Osteoblast (primary cell): ENCODE measurements around the gene COL18A1. TPM values are rescaled to one million over a fixed set of nuclear protein-coding genes. Genes with fewer than 3 reads are reported as not detected.

Source experiments
- DNase-seq: peaks from one replicate; pipeline ENCODE4 v3.0.0; 2011; ENCODE audit warnings: low spot score, mixed read lengths; ENCODE audit not compliant: insufficient read length; ENCODE audit errors: missing footprints
- H2AFZ ChIP-seq: 2 replicates; pipeline ENCODE4 v1.6.0; 2011; ENCODE audit warnings: mild to moderate bottlenecking, low read length
- H3K27ac ChIP-seq: 2 replicates; pipeline ENCODE4 v1.5.1; 2011; ENCODE audit warnings: mild to moderate bottlenecking, low read depth, low read length, moderate library complexity
- H3K27me3 ChIP-seq: 2 replicates; pipeline ENCODE4 v1.6.0; 2012; ENCODE audit warnings: mild to moderate bottlenecking, control low read depth, inconsistent platforms, low read length, moderate library complexity; ENCODE audit not compliant: insufficient read depth
- H3K36me3 ChIP-seq: 2 replicates; pipeline ENCODE4 v1.5.1; 2011; ENCODE audit warnings: mild to moderate bottlenecking, low read length, control low read depth, moderate library complexity; ENCODE audit not compliant: insufficient read depth
- H3K4me1 ChIP-seq: 2 replicates; pipeline ENCODE4 v1.5.1; 2011; ENCODE audit warnings: mild to moderate bottlenecking, low read length, control low read depth, moderate library complexity; ENCODE audit not compliant: insufficient read depth
- H3K4me2 ChIP-seq: 2 replicates; pipeline ENCODE4 v1.6.0; 2011; ENCODE audit warnings: mild to moderate bottlenecking, low read length; ENCODE audit not compliant: insufficient read depth
- H3K4me3 ChIP-seq: fragments of 200-600 bp; sonication (generic); 3 replicates; pipeline ENCODE4 v1.5.1; 2012; ENCODE audit warnings: mild to moderate bottlenecking, low read length, inconsistent platforms; ENCODE audit not compliant: insufficient read depth
- H3K79me2 ChIP-seq: 2 replicates; pipeline ENCODE4 v1.6.0; 2012; ENCODE audit warnings: mild to moderate bottlenecking, low read length, control low read depth, inconsistent platforms; ENCODE audit not compliant: insufficient read depth
- H3K9me3 ChIP-seq: 2 replicates; pipeline ENCODE4 v1.5.1; 2011; ENCODE audit warnings: low read depth, low read length, control low read depth
- H4K20me1 ChIP-seq: 2 replicates; pipeline ENCODE4 v1.6.0; 2012; ENCODE audit warnings: mild to moderate bottlenecking, low read length, control low read depth; ENCODE audit not compliant: insufficient read depth
- total RNA-seq: library from RNA; depleted of rRNA; stranded (reverse); fragments of >200 nt; gene quantifications from 2 replicates; pipeline ENCODE4 v1.2.3, GENCODE V29; 2012
- TF ChIP-seq, protein P1 (sequence below): IDR thresholded peaks from 2 replicates; pipeline ENCODE4 v1.5.1; 2011; ENCODE audit warnings: mild to moderate bottlenecking, low read depth, low read length, moderate library complexity; ENCODE audit errors: extremely low read depth

Gene COL18A1
- total RNA-seq, 1 donor = 8.3 TPM

DNA sequence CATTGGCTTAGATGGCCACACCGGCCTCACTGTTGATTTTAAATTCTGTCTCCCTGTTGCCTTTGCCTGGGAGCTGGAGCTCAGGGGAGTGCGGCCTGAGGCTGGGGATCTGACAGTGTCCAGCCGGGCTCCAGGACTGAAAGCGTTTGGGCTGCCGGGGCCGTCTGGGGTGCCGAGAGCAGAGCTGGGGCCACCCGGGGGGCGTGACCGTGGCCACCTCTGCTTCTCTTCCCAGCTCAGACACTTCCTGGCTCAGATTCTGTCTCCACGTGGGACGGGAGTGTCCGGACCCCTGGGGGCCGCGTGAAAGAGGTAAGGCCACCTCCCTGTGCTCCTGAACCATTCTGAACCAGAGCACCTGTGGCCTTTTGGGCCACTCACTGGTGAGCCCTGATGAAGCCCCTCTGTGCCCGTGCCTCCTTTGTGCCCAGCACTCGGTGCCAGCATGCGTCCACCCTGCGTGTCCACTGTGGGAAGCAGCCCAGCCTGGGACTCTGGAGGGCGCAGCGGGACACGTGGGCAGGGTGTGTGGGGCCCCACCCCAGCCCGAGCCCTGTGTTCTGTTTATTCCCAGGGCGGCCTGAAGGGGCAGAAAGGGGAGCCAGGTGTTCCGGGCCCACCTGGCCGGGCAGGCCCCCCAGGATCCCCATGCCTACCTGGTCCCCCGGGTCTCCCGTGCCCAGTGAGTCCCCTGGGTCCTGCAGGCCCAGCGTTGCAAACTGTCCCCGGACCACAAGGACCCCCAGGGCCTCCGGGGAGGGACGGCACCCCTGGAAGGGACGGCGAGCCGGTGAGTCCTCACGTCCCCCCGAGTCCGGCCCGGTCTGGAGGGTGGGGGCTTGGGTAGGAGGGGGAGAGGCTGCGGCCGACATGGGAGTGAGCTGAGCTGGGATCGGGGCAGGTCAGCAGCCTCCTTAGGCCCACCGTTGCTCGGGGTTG is 72.5 kb downstream of the COL18A1 start:
- H4K20me1 ChIP-seq = no peaks in the 10 kb centered on the region
- peaks cover 3% of the 10 kb centered on the region for H3K4me1 ChIP-seq
- no peaks in the 10 kb centered on the region for H3K27me3 ChIP-seq
- H3K79me2 ChIP-seq = no peaks in the 10 kb centered on the region
- no peaks in the 10 kb centered on the region for H3K36me3 ChIP-seq
- DNase-seq = no peak
- TF ChIP-seq, protein P1, sequence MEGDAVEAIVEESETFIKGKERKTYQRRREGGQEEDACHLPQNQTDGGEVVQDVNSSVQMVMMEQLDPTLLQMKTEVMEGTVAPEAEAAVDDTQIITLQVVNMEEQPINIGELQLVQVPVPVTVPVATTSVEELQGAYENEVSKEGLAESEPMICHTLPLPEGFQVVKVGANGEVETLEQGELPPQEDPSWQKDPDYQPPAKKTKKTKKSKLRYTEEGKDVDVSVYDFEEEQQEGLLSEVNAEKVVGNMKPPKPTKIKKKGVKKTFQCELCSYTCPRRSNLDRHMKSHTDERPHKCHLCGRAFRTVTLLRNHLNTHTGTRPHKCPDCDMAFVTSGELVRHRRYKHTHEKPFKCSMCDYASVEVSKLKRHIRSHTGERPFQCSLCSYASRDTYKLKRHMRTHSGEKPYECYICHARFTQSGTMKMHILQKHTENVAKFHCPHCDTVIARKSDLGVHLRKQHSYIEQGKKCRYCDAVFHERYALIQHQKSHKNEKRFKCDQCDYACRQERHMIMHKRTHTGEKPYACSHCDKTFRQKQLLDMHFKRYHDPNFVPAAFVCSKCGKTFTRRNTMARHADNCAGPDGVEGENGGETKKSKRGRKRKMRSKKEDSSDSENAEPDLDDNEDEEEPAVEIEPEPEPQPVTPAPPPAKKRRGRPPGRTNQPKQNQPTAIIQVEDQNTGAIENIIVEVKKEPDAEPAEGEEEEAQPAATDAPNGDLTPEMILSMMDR = no peak
- no peak overlapping the region for H3K27ac ChIP-seq
- peak overlapping the region; percentile 87 for H3K4me2 ChIP-seq
- no peak overlapping the region for H3K4me3 ChIP-seq
- no peaks in the 10 kb centered on the region for H3K9me3 ChIP-seq
- no peak overlapping the region for H2AFZ ChIP-seq

DNA sequence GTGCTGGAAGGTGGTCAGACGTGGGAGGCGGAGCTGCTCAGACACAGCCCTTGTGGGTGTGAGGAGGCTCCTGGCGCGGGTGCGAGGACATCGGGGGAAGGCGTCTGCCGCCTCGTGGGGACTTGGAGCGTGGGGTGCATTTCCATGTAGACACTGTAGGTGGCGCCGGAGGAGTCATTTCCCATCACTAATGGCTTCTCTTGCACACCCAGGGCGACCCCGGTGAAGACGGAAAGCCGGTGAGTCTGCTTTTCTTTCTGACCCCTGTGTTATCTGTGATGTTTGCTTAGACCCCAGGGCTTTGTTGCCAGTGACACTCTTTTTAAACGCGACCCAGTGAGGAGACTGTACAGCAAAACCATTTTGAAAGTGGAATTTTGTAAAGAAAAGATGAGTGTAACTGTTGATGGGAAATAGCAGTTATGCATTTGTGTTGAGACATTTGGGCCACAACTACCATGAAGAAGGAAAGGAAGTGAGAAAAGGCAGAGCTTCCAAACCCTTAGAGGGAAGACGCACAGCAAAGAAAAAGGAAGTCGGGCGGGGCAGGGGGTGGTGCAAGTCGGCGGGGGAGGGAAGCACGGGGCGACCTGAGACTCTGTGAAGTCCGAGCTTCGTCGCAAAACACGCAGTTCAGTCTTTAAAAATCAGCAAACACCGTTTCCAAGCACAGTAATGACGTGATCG is 73.3 kb downstream of the COL18A1 start:
- H3K9me3 ChIP-seq = no peaks in the 10 kb centered on the region
- H3K36me3 ChIP-seq = no peaks in the 10 kb centered on the region
- peak; percentile 97 for DNase-seq
- peak overlapping the region; percentile 65 for H3K4me3 ChIP-seq
- H4K20me1 ChIP-seq = no peaks in the 10 kb centered on the region
- H3K4me2 ChIP-seq = peak overlapping the region; percentile 87
- peaks cover 3% of the 10 kb centered on the region for H3K4me1 ChIP-seq
- peak overlapping the region; percentile 37 for H3K27ac ChIP-seq
- H2AFZ ChIP-seq = peak overlapping the region; percentile 93
- H3K79me2 ChIP-seq = no peaks in the 10 kb centered on the region
- H3K27me3 ChIP-seq = no peaks in the 10 kb centered on the region
- TF ChIP-seq, protein P1 = peak; percentile 82

DNA sequence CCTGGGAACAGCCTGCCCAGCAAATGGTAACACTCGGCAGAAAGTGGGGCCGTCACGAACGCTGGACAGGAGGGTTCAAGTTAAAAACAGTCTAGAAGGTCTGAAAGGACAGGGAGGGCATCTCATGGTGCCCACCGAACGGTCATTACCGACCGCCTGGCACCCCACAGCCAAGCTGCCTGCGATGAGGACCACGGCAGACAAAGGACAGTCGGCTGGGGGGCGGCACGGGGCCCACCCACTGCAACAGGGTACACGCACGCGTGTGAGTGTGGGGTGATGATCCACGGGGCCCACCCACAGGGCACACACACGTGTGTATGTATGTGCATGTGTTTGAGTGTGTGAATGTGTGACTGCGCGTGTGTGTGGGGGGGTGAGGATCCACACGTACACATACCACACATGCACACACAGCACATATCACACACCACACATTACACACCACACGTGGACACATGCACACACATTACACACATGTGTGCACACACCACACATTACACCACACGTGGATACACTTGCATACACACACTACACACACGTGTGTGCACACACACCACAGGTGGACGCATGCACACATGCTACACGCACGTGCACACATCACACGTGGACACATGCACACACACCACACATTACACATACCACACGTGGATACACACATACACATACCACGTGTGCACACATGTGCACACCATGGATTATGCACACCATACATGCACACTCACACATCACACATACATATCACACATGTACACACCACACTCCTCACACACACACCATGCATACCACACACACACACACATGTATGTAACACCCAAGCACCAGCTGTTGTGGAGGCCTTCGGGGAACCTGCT is 74.1 kb downstream of the COL18A1 start:
- no peaks in the 10 kb centered on the region for H3K79me2 ChIP-seq
- DNase-seq = no peak
- no peak overlapping the region for H2AFZ ChIP-seq
- no peaks in the 10 kb centered on the region for H4K20me1 ChIP-seq
- H3K9me3 ChIP-seq = no peaks in the 10 kb centered on the region
- no peak overlapping the region for H3K27ac ChIP-seq
- peaks cover 3% of the 10 kb centered on the region for H3K4me1 ChIP-seq
- no peaks in the 10 kb centered on the region for H3K27me3 ChIP-seq
- H3K36me3 ChIP-seq = no peaks in the 10 kb centered on the region
- H3K4me2 ChIP-seq = no peak overlapping the region
- no peak overlapping the region for H3K4me3 ChIP-seq
- TF ChIP-seq, protein P1 = no peak
